Measurements from ENCODE around the gene NOTCH1.
"Not testable (repeated sequence)": the region's sequence is repeated elsewhere in the genome, so short reads cannot be mapped to it uniquely, and the experiment has no call there.

Gene NOTCH1

DNA sequence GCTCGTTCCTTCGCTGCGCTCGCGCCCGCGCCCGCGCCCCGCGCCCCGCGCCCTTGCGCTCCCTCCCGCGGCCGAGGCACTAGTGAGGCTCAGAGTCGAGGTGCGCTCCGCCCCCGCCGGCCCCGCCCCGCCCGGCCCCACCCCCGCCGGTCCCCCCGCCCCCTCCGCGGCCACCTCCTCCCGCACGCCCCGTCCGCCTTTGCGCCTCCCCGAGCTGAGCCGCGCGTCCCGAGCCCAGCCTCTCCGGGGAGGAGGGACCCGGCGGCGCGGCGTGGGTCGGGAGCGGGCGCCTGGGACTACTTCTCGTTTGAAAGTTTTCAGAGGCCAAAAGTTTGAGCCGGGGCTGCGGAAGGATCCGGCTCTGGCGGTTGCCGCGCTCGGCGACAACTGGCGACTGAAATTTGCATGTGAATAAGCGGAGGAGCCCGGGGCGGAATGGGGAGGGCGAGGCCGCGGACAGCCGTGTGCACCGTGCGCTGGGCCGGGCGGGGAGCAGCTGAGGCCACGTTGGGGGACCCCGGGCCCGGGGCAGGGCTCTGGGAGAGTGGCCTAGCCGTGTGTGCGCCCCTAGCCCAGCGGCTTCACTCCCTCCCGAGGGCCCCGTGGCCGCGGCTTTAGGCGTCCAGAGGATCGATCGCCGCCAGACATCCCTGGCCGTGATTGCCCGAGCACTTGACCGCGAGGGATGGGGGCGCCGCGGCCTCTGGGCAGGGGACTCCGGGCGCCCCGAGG, at the start of gene NOTCH1:
NOTCH1 (minus strand) TSS at position 84 of the 732 bp plus-strand sequence. CDS start 262 bp downstream, outside the sequence.
- peak; percentile 72 to 87 (median 80) for DNase-seq (ENCODE audit: low read depth in 4 of 4, low spot score in 1 of 4)

DNA sequence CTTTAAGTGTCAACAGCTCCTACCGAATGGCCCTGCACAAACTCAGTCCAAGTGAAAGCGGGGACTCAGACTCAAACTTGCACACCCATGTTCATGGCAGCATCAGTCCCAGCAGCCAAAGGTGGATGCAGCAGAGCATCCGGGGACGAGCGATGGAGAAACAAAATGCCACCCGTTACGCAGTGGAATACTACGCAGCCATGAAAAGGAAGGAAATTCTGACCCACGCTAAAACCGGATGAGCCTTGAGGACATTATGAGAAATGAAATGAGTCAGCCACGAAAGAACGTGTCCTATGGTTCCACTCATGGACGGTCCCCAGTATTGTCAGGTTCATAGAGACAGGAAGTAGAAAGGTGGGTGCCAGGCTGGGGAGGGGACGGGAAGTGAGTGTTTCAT, 48.6 kb upstream of the NOTCH1 start:
- no peak for DNase-seq (ENCODE audit: low read depth in 4 of 4, low spot score in 1 of 4)

DNA sequence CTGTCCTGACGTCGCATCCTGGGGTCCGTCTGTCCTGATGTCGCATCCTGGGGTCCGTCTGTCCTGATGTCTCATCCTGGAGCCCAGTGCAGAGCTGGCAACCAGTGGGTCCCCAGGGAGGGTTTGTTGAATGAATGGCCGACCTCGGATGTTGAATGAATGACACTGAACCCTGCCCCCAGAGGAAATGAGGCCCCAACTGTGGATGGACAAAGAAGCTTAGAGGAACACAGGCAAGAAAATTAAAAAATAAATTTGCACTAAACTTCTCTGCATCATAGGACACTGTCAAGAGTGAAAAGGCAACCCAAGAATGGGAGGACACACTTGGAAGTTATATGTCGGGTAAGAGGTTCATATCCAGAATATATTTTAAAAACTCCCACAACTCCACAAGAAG, 47.7 kb upstream of the NOTCH1 start:
- DNase-seq (ENCODE audit: low read depth in 4 of 4, low spot score in 1 of 4) = no peak

DNA sequence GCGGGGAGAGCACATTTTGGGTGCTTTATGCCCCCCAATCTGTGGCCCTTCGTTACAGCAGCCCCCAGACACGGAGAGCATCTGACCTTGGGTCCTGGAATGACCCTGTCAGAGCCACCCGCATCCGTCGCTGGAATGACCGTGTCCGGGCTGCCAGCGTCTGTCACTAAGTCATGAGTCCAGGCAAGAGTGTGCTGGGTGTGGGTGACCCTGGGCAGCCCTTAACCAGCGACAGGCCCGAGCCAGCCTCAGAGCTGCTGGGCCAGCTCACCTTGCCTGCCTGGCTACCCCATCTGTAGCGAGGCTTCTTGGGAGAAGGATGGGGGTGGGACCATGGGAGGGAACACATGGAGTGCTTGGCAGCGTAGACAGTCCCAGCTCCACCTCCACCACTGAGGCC, 46.8 kb upstream of the NOTCH1 start:
- DNase-seq (ENCODE audit: low read depth in 4 of 4, low spot score in 1 of 4) = no peak

DNA sequence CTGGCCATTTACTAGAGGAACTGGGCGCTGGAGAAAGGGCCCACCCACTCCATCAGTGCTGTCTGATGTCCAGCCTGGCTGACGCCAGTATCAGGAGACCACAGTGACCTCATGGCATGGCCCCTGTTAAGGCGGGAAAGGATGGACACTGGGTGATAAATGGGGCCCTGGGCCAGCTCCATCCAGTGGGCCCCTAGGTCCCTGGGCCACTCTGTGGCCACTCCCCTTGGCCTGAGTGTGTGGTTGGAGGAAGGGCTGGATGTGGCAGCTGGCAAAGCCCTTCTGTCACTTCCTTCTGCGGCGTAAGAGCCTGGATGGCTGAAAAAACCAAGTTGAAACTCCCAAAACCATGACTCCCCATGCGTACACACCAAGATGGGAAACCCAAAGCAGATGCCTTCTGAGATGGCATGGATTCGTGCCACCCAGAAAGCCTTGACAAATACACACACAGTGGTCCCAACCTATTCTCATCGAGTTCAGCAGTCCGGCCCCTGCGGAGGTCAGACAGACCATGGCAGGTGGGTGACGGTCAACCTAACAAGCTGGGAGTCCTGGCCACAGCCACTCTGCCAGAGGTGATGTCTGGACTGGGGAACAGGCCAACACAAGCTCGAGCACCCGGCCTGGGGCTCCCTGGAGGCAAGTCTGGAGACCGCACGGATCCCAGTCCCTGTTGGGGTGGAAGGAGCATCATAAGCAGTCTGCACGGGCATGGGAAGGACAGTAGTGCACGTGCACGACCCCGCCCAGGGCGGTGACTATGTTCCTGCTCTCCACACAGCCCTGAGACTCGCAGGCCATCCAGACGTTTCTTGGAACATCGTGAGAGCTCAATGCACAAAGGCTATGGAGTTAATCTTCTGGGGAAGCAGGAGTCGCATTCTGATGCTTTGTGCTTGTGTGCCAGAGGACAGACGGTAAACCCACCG, 45.2 kb upstream of the NOTCH1 start:
- no peak for DNase-seq (ENCODE audit: low read depth in 4 of 4, low spot score in 1 of 4)

DNA sequence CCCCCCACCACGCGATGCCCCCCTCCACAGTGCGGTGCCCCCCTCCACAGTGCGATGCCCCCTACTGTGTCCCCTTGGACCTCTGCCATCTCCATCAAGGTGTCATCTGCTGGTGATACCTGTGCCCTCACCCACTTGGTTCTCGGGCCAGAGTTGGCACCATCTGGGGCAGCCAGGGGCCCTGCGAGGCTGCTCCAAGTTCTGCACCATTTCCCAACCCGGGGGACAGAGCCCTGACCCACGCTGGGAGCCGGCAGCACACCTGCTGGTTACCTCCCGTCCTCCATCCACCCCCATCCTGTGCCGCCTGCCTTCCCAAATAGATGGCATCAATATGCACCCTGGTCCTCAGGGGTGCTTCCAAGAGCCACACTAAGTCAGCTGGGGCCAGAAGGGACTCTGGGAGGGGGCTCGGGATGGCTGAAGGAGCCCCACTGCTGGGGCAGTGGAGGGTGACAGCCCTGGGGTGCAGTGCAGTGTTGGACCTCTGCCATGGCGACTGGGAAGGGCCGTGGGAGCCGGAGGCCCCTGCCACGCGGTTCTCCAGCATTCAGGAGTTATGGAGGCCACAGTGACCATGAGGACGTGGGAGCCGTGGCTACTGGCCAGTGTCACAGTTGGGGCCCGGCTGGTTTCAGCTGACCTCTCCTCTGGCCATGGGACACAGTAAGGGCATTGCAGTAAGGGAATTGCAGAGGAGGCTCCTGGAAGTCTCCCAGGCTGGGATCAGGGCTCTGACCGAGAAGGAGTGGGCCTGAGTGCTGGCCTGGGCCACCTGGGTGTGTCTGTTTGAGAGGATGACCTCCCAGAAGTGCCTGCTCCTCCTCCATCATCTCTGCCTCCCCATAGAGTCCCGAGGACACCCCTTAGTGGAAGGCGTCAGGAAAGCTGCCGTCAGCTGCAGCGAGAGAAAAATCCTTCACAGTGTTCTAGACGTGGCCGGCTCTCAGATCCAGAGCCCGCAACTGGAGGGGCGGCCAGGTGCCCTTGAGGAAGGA, 44.2 kb upstream of the NOTCH1 start:
- no peak for DNase-seq (ENCODE audit: low read depth in 4 of 4, low spot score in 1 of 4)

DNA sequence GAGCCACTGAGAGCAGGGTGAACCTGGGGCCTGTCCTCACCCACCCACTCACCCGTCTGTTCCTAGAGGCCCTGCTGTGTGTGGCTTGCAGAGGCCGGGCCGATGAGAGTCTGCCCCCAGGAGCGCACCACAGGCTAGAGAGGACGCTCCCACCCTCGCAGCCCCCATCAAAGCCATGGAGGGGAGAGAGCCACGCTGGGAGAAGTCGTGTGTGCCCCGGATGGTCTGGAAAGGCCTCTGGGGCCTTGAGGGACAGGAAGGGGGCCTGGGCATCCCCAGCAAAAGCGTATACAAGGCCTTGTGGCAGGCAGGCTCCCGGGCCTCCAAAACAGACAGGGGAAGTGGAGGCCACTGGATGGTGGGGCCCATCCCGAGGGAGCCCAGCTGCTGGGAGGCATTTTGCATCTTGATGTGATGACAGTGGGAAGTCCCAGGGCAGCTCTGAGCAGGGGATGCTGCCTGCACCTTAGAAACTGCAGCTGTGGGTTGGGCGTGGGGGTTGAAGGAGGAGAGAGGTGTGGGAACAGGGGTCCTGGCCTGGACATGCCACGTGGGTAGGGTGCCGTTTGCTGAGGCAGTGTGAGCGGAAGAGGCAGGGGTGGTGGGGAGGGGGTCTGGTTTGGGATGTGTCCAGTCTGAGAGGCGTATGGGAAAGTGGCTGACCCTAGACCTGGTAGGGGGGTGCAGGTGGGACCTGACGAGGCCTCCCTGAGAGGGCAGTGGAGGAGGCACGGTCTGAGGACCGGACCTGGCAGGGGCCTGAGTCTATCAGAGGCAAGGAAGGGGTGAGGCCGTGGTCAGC, 43.0 kb upstream of the NOTCH1 start:
- no peak for DNase-seq (ENCODE audit: low read depth in 4 of 4, low spot score in 1 of 4)

DNA sequence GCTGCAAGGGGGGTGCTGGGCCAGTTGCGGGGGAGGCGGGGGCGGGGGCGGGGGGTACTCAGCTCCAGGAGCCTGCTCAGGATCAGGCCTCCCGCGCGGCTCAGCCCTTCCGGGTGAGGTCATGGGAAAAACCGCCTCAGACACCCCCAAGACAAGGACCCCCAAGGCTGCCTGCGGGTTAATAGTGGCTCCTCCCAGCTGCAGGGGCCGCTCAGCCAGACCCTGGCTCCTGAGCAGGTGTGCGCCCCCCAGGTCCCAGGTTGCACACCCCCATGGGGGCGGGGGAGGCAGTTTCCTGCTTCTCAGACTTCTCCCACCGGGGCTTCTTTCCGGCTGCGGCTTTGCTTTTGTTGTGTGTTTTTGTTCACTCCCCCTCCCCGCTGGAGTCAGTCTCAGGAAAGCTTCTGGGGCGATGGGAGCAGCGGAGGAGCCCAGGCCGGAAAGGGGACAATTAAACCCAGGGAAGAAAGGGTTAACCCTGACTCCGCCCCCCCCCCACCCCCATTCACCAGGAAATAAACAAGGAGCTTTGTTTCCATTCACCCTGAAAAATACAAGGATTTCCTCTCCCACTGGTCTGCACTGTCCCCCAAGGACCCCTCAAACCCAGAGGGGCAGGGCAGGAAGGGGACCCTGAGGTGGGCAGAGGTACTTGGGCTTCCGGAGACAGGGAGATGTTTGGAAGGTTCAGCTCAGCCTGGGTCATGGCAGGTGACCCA, 42.3 kb upstream of the NOTCH1 start:
- DNase-seq (ENCODE audit: low read depth in 4 of 4, low spot score in 1 of 4) = no peak

DNA sequence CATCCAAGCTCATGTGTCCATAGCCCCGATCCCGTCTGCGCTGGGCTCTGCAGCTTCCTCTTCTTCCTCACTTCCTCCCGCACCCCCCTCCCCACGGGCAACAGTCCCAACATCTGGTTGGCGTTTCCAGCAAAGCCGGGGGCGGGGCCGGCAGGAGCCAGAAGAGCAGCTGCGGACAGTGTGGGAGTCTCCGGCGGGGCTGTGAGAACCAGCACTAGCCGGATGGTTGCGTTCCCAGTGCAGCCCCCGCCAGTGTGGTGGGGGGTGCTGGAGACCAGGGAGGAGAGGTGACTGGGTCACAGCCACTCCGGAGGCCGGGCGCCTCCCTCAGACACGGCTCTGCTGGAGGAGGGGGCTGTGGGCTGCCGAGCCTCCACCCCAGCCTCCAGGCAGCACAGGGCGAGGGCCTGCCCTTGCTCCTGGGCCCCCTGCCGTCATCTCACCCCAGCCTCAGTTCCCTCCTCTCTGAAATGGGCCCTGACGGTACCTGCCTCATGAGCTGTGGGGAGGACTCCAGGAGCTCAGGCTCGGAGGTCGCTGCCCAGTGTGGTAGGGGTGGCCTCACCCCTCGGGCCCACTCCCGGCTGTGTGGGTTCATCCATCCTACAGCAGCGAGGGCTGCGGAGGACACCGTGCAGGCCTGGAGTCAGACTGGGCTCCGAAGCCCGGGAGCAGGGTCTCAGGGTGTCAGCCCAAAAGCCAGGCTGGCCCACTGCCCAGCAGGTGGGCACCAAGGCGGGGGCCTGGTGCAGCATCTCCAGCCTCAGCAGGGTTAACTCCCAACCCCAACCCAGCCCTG, 41.5 kb upstream of the NOTCH1 start:
- no peak for DNase-seq (ENCODE audit: low read depth in 4 of 4, low spot score in 1 of 4)

DNA sequence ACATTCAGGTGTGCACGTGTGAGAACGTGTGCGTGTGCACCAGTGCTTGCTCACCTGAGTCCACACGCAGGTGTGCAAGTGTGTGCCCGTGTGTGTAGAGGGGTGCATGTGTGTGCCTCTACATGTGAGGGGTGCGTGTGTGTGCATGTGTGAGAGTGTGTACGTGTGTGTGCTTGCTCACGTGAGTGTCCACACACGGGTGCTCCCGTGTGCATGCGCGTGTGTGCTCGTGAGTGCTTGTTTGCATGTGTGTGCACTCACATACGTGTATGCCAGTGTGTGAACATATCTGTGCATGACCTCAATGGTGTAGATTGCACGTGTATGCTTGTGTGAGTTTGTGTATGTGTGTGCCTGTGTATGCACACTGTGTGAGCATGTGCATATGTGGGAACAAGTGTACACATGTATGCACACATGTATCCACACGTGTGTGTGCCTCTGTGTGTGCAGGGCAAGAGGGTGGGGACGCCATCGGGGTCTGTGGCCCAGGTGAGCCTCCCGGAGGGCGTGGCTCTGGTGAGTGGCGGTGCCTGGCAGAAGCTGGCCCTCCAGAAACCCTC, 40.6 kb upstream of the NOTCH1 start:
- DNase-seq (ENCODE audit: low read depth in 4 of 4, low spot score in 1 of 4) = no peak

DNA sequence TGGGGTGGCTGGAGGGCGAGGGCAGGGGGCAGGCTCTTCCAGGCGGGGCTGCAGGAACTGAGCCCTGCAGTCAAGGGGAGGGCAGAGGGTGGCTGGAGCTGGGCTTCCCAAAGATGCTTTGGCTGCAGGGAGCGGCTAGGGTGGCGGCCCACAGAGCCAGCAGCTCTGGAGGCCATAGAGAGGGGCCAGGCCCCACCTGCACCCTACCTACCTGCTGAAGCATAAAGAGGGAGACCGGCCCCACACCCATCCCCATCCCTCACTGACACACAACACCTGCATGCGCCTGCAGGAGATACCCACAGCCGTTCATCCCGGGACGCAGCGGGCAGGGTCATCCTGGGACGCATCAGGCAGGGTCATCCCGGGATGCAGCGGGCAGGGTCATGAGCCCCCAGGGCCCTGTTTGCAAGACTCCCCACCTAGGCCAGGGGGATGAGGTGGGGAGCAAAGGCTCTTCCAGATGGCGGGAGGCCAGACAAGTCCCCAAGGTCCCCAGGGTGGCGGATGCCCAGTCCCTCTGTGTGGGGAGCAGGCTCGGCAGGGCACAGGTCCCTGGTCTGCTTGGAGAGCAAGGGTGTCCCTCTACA, 39.8 kb upstream of the NOTCH1 start:
- no peak for DNase-seq (ENCODE audit: low read depth in 4 of 4, low spot score in 1 of 4)

DNA sequence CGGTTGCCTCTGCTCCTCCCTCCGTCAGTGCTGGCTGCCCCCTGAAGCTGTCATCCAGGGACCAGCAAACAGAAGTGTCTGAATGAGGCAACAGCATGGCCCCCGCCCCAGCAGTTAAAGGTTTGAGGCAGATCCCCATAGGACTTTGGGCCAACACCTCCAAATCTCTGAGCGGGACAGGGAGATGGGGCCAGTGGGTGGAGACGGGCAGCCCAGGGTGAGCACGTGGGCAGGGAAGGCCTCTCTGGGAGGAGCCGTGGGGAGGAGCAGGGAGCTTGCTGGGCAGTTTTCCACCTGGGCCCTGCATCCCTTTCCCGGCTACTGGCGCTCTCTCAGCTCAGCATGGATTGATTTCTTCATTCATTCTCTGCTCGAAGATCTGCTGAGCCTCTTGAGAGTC, 39.1 kb upstream of the NOTCH1 start:
- DNase-seq (ENCODE audit: low read depth in 4 of 4, low spot score in 1 of 4) = no peak

DNA sequence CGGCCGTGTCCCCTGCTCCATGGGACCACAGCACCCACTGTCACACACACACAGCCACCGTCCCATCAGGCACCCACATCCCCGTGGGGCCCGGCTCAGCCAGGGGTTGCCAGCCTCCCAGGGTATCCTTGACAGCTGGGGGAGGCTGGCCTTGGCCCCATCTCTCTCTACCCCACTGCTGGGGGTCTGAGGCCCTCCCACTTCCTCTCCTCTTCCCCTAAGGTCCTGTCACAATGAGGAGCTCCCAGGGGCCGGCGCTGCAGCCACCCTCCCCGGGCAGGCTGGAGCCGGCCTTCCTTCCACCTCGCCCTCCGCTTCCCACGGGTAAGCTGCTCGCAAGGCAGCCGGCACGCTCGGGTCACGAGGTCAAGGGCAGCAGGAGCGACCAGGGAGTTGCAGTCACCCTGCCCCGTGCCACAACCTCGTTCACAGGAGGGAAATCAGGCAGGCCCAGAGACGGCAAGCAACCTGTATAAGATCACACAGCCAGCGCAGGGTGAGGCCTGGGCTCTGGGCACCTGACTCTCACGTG, 38.6 kb upstream of the NOTCH1 start:
- DNase-seq (ENCODE audit: low read depth in 4 of 4, low spot score in 1 of 4) = no peak

DNA sequence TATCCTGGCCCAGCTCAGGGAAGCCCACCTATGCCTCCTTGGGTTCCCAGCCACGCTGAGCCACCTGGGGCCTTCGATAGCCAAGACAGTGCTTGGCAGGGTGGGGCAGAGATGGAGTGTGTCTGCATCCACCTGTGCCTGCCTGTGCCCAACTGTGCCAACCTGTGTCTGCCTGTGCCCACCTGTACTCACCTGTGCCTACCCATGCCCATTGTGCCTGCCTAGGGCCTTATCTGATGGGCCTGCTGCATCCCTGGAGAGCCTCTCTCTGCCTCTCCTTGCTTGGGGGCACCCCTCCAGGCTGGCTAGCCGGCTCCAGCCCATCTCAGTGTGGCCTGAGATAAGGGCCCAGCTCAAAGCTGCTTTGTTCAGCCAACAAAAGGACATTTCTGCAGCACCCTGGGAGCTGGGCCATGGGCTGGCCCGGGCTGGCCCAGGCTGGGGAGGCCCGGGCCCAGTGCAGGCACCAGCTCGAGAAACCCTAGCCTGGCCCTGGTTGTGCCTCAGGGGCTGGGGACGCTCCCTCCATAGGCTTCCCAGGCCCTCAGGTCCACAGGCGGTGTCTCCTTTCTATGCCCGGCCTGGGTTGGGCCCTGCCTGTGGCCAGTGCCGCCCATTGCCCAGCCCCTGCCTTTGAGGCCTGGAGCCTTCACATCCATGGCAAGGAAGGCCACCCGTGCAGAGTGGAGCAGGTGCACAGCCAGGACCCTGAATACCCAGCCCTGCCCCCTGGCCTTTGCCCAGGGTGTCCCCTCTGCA, 37.3 kb upstream of the NOTCH1 start:
- no peak for DNase-seq (ENCODE audit: low read depth in 4 of 4, low spot score in 1 of 4)

DNA sequence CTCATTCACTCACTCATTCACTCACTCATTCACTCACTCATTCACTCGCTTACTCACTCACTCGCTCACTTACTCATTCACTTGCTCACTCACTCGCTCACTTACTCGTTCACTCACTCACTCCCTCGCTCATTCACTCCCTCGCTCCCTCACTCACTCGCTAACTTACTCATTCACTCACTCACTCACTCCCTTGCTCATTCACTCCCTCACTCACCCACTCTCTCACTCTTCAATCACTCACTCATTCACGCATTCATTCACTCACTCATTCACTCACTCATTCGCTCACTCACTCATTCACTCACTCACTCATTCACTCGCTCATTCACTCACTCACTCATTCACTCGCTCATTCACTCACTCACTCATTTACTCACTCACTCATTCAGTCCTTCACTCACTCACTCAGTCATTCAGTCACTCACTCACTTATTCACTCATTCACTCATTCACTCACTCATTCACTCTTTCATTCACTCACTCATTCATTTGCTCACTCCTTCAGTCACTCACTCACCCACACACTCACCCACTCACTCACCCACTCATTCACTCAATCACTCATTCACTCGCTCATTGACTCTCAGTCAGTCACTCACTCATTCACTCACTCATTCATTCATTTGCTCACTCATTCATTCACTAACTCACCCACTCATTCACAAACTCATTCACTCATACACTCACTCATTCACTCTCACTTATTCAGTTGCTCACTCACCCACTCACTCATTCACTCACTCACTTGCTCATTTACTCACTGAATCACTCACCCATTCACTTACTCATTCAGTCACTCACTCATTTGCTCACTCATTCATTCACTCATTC, 36.0 kb upstream of the NOTCH1 start:
- no peak for DNase-seq (ENCODE audit: low read depth in 4 of 4, low spot score in 1 of 4)

DNA sequence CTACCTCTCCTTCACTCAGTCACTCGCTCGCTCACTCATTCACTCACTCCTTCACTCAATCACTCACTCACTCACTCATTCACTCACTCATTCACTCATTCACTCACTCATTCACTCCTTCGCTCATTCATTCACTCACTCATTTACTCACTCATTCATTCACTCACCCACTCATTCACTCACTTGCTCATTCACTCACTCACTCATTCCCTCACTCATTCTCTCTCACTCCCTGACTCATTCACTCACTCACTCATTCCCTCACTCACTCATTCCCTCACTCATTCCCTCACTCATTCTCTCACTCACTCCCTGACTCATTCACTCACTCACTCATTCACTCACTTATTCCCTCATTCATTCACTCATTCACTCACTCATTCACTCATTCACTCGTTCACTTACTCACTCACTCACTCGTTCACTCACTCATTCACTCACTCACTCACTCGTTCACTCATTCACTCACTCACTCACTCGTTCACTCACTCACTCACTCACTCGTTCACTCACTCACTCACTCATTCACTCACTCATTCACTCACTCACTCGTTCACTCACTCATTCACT, 33.9 kb upstream of the NOTCH1 start:
- DNase-seq (ENCODE audit: low read depth in 4 of 4, low spot score in 1 of 4) = not testable (repeated sequence)

Measured in stimulated activated CD4-positive, alpha-beta T cell treated with anti-CD3 and anti-CD28 coated beads, Interleukin-1b, Interleukin-23, amount 100 ng/mL, for 24 hours (primary cell).